HG03060 (cell line): ENCODE results near the gene FAM53B.

Experiments
- ATAC-seq: cut with Tn5 transposase; IDR thresholded peaks from one replicate; pipeline ENCODE4 v1.9.1; 2021; ENCODE audit warnings: low read depth, moderate number of reproducible peaks; ENCODE audit not compliant: unreplicated experiment

The FAM53B gene

DNA sequence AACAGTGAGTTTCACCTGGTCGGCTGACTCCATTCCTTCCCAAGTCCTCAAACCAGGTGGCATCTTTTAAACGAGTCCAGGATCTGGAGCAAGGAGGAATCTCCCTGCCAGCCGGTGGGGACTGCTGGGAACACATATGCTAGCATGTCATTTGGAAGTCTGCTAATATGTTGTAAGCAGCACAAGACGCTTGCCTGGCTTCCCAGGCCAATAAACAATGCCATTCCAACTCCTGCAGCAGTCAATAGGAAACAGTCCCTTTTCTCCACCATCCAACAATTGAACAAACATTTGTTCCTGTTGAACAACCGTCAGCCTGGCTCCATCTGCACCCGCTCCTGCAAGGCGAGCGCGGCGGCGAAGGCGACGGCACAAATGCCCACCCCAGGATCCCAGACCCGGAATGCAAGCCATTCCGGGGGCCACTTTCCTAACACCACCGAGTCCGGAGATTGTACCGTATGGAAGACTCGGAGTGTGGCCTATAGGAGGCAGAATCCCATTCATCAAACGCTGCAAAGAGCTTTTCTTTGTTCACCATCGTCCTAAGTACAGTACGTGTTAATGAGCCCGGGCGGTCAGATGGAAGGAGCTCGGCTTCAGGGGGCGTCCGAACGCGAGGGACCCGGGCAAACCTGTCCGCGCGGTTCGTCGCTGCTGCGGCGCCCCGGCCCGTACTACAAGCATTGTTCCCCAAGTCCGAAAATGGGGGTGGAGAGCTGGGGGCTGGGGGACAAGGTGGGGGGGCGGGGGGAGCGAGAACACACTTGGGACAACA lies 1.6 kb downstream of the FAM53B start:
- no peak for ATAC-seq

DNA sequence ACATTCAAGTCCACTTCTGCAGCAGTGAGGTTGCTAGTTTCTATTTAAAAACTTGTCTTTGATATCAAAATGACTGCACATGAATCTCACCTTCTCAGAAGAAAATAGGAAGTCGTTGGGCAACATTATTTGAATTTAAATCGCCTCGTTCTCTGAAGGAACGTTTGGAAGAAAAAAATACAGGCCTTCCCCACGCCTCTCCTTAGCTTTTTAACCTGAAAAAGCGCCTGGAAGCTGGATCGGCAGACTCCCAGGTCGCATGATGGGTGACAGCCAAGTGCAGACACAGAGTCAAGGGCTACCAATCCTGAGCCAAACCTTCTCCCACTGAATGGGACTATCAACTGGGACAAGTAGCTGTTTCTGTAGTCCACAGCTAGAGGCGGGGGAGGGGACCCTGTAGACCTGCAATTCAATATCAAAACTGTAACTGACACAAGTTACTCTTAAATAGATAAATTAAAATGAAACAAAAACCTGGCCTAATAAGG lies 2.2 kb downstream of the FAM53B start:
- ATAC-seq, result no peak

GRCh38 chr10:124741281-124741921 lies 2.8 kb downstream of the FAM53B start:
- ATAC-seq, result peak; percentile 37

- ATAC-seq, result peak; percentile 18
Observed at GRCh38 chr10:124740369-124741280, 3.6 kb downstream of the FAM53B start.

GRCh38 chr10:124739986-124740368 lies 4.2 kb downstream of the FAM53B start:
- ATAC-seq, result no peak

DNA sequence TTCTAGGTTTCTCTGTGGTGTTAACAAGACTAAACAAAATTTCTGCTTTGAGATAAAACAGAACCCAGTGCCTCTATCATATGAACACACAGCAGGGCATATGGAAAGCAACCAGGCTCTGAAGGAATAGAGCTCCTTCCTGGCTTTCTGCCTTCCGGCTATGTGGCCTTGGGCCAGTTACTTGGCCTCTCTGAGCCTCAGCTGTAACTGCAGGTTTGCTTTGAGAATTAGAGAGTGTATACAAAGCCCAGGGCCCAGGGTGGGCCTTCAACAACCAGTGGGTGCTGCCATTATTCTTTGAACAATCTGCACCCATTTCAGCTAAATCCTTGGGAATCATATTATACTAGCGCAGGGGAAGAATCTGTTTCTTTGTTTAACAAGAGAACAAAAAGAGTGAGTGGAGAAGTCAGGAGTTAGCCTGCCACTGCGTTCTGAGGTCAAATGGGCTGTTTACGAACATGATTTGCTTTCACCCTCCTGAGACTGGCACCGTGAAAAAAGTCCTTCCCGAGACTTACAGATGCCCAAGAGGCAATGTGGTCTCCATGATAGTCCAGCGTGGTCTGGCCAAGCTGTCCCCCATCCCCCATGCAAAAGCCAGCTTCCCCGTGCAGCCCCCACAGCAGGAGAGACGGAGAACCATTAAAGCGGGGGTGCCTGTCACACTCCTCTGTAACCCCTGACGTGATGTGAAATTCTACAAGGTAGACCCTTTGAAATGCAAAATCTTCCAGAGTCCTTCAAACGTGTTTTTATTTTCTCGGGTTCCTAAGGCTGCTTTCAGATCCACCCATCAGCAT lies 4.9 kb downstream of the FAM53B start:
- no peak for ATAC-seq

GRCh38 chr10:124738441-124738840 lies 5.7 kb downstream of the FAM53B start:
- no peak for ATAC-seq

- ATAC-seq, result no peak
Observed at GRCh38 chr10:124737708-124738107, 6.5 kb downstream of the FAM53B start.

DNA sequence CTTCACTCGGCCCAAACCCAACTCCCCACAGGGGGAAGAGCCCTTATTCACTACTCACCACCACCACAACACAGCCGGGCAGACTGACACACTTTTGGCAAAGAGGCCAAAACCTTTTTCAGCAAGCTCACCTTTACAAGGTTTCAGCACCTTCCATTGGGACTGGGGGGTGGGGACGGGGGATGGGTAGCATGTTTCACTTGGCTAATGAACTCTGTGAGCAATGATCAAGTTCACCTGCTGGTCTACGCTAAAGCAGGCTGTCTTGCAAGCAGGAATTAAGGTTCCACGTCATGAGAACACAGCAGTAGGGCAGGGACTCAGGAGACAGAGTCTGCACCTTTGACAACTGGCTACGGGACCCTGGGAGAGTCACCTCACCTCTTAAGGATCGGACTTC lies 7.0 kb downstream of the FAM53B start:
- ATAC-seq, result no peak

DNA sequence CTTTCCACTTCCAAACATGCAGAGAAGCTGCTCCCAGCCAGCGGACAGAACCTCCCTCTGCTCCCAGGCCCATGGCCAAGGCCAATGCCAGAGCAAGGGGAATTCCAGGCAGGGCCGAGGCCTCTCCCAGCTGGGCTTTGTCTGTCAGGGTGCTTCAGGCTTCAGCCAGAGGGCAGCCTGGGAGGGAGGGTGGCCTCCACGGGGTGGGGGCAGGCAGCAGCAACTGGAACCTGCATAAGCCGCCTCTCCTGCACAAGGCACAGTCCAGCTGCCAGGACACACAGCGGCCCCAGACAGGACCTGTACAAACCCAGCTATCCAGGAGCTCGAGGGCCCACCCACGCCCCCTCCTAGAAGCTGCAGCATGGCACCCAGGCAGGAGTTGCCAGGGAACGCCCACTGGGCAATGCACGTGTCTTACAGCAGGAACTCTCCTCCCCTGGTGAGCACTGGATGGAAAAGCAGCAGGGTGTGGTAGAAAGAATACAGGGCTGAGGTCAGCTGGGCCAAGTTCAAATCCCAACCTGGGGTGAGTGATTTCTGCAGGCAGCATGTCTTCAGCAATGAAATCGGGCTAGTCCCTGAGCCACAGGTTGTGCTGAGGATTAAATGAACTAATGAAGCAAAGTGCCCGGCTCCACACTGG lies 7.6 kb downstream of the FAM53B start:
- ATAC-seq, result no peak

DNA sequence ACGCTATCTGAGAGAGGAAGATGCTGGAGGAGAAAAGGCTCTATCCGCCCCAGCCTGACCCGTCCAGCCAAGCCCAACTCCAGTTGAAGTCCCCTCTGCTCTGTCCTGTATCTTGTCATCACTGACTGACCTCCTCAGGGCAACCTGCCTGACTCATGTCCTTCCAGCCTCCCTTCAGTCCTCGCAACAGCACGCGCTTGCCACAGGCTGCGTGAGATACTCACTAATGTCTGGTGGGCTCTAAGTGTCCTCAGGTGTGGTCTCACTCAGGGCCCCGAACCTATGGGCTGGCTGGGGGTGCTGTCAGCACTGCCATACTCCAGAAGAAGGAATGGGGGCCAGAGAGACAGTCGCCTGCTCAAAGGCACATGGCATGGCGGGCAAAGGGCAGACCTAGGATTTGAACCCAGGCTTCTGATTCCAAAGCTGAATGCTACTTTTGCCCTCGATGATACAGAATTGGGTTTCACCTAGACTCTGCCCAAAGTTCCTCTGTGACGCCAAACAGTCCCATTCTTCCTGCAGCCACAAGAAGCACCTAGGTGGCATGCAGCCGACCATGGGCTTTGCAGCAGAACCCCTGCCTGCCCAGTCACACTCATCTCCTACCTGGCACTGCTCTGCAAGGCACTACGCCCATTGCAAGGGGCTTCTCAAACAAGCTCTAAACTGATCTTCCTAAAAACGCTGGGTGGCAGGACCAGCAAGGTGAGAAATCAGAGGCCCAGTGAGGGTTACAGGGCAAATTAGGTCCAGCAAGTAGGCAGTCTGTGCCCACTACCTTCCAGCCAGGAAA lies 8.5 kb downstream of the FAM53B start:
- ATAC-seq, result no peak

DNA sequence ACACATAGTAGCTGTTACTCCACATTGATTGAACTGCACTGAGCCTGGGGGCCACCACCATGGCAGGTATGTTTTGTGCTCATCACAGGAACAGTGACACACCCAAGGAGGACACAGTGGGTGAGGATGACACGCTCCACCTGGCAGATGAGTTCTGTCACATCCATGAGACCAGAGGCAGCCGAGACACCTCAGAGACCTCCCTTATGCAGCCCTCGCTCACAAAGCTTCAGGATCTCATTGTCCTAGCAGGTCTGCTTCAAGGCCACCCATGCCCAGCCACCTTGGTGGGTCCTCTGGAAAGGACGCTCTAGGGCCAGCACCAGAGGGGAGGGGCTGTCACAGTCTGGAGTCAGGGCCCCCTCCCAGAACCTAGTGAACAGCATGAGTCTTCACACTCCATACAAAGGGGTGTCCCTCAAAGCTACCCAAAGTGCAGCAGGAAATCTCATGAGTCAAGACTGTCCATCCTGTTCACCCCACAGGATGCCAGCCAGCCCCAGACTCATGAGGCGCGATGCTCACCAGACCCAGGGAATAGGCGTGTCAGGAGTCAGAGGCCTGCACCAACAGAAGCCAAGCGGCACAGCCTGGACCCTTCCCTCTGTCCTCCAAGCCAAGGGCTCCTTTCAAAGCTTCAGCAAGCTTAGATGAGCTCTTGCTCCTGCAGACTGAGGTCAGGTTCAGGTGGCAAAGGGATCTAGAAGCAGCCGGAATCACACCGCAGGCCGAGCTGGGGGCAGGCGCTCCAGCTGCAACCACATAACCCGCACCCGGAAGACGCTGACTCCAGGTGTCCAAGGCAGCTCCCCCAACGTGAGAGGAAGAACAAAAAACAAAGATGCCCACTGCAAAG lies 9.6 kb downstream of the FAM53B start:
- no peak for ATAC-seq

GRCh38 chr10:124733571-124734245 lies 10.5 kb downstream of the FAM53B start:
- no peak for ATAC-seq

- ATAC-seq, result peak; percentile 34
Observed at GRCh38 chr10:124732931-124733570, 11.1 kb downstream of the FAM53B start.

DNA sequence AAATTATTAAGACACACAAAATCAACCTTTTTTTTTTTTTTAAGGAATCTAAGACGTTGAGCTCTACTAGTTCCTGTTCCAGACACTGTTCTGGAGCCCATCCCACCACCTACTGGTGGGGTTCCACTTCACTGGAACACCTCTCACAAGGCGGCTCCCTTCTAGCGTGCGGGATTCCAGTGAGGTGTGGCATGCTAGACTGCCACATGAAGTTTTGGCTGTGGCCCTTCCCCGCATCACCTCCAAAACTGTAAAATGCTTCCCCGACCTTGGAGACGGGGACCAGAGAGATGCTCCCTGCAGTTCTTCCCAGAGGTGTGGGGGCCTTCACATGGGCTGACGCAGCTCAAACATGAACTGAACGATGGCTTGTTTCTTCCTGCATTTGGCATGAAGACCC lies 12.6 kb downstream of the FAM53B start:
- no peak for ATAC-seq

DNA sequence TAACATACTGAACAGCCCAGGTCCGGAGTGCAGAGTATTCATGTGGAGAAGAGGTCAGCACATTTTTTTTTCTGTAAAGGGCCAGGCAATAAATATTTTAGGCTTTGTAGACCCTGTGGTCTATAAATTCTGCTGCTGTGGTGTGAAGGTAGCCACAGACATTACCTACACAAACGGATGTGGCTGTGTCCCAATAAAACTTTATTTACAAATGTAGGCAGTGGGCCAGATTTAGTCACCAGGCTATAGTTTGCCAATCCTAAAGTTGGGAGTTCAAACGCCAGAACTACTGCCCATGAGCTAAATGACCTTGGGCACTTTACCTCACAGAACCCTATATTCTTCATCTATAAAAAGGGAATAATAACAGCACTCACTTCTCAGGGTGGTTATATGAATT lies 13.4 kb downstream of the FAM53B start:
- no peak for ATAC-seq
